ENCODE results near the gene KLK11.

DNA sequence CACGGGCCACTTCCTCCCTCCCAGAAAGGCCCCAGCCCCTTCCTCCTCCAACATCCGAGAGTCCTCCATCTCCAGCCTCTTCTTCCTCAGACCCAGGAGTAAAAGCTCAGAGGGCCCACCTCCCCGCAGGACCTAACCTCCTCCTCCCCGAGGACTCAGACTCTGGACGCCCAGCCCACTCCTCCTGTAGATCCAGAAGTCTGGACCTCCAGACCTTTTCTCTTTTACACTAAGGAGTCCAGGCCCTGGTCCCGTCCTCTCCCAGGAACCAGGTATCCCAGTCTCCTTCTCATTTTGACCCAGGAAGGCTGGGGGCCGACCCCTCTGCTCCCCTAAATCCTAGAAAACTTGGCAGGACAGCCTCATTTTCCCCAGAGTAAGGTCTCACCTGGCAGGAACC lies 23.1 kb downstream of the KLK11 start:
- TF ChIP-seq, protein P1, sequence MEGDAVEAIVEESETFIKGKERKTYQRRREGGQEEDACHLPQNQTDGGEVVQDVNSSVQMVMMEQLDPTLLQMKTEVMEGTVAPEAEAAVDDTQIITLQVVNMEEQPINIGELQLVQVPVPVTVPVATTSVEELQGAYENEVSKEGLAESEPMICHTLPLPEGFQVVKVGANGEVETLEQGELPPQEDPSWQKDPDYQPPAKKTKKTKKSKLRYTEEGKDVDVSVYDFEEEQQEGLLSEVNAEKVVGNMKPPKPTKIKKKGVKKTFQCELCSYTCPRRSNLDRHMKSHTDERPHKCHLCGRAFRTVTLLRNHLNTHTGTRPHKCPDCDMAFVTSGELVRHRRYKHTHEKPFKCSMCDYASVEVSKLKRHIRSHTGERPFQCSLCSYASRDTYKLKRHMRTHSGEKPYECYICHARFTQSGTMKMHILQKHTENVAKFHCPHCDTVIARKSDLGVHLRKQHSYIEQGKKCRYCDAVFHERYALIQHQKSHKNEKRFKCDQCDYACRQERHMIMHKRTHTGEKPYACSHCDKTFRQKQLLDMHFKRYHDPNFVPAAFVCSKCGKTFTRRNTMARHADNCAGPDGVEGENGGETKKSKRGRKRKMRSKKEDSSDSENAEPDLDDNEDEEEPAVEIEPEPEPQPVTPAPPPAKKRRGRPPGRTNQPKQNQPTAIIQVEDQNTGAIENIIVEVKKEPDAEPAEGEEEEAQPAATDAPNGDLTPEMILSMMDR (IDR thresholded peaks at IDR 0.05; ENCODE audit: extremely low read depth in 1 of 2, insufficient read depth in 1 of 2, low read depth in 1 of 2, low read length in 2 of 2), result no peak
- no peak for TF ChIP-seq POLR2AphosphoS5 (IDR thresholded peaks at IDR 0.05; ENCODE audit: insufficient read depth, low read depth, low read length)
- no peak for TF ChIP-seq POLR2A (IDR thresholded peaks at IDR 0.05; ENCODE audit: low read depth, low read length)
- no peak for TF ChIP-seq EZH2 (IDR thresholded peaks at IDR 0.05; ENCODE audit: borderline replicate concordance, low read depth, low read length, severe bottlenecking)
- TF ChIP-seq, protein P2, sequence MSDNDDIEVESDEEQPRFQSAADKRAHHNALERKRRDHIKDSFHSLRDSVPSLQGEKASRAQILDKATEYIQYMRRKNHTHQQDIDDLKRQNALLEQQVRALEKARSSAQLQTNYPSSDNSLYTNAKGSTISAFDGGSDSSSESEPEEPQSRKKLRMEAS (IDR thresholded peaks at IDR 0.05; ENCODE audit: insufficient read depth, insufficient read length), result no peak
- TF ChIP-seq GATA2 (IDR thresholded peaks at IDR 0.05; ENCODE audit: insufficient read depth, insufficient read length, low read depth, low read length), result no peak
- no peak for TF ChIP-seq MYC (IDR thresholded peaks at IDR 0.05; ENCODE audit: low read depth, low read length)
- no peak for TF ChIP-seq FOS (IDR thresholded peaks at IDR 0.05; ENCODE audit: borderline replicate concordance, insufficient read depth, low read length)
- TF ChIP-seq JUN (IDR thresholded peaks at IDR 0.05; ENCODE audit: borderline replicate concordance, insufficient read depth, insufficient read length, low read depth), result no peak
